Upper lobe of left lung (tissue), 6 donors: ENCODE results near the gene BAZ1B. TPM values are rescaled to one million over a fixed set of nuclear protein-coding genes. Genes with fewer than 3 reads are reported as not detected.
"Not testable (repeated sequence)": the region's sequence is repeated elsewhere in the genome, so short reads cannot be mapped to it uniquely, and the experiment has no call there.

Source experiments
- ATAC-seq, 2 donors: fragments of 200-7000 bp; cut with Tn5 transposase; one replicate each; pipeline ENCODE4 v1.9.1; 2022; ENCODE audit warnings: mild to moderate bottlenecking in 2 of 2, moderate library complexity in 2 of 2; ENCODE audit not compliant: low FRiP score in 2 of 2
- DNase-seq, 2 donors: peaks; one replicate each; pipeline ENCODE4 v3.0.0-alpha.2; 2019 to 2020
- H3K27ac ChIP-seq, 4 donors: fragments of 200-600 bp; sonication (generic); one replicate each; pipeline ENCODE4 v1.5.1; 2016 to 2019
- H3K27me3 ChIP-seq, 4 donors: fragments of 200-600 bp; sonication (generic); one replicate each; pipeline ENCODE4 v1.5.1; 2017 to 2019
- H3K36me3 ChIP-seq, 4 donors: fragments of 200-600 bp; sonication (generic); one replicate each; pipeline ENCODE4 v1.5.1; 2016 to 2019
- H3K4me1 ChIP-seq, 4 donors: fragments of 200-600 bp; sonication (generic); one replicate each; pipeline ENCODE4 v1.5.1; 2018 to 2019
- H3K4me3 ChIP-seq, 4 donors: fragments of 200-600 bp; sonication (generic); one replicate each; pipeline ENCODE4 v1.5.1; 2017 to 2019; ENCODE audit warnings: mild to moderate bottlenecking in 2 of 4, moderate library complexity in 1 of 4
- H3K9me3 ChIP-seq, 4 donors: fragments of 200-600 bp; sonication (generic); one replicate each; pipeline ENCODE4 v1.5.1; 2018 to 2019
- CTCF ChIP-seq, 6 experiments: fragments of 450-650 bp in 4 of 6; fragments of 200-600 bp in 2 of 6; sonication (generic) in 2 of 6; IDR thresholded peaks; one replicate each; pipeline ENCODE4 v1.5.1; 2016 to 2019; ENCODE audit warnings: antibody characterized with exemption in 6 of 6
- EP300 ChIP-seq, 4 donors: sonication (generic); formaldehyde crosslinking; IDR thresholded peaks; one replicate each; pipeline ENCODE4 v1.5.1; 2017; ENCODE audit warnings: antibody characterized with exemption in 4 of 4, control low read depth in 2 of 4
- POLR2A ChIP-seq, 4 donors: fragments of 450-650 bp; IDR thresholded peaks; one replicate each; pipeline ENCODE4 v1.5.1; 2016 to 2017; ENCODE audit warnings: antibody characterized with exemption in 4 of 4, mild to moderate bottlenecking in 2 of 4
- POLR2AphosphoS5 ChIP-seq, 2 donors: sonication (generic); formaldehyde crosslinking; IDR thresholded peaks; one replicate each; pipeline ENCODE4 v1.5.1; 2017; ENCODE audit warnings: antibody characterized with exemption in 2 of 2
- WGBS, 2 donors: methylation state at CpG; one replicate each; pipeline ENCODE4 v1.1.5; 2017 to 2018; 5-methylcytosine and 5-hydroxymethylcytosine counted together
- total RNA-seq, 6 donors: library from RNA; depleted of rRNA in 4 of 6; stranded (reverse); fragments of >200 nt in 4 of 6; gene quantifications; one replicate each; pipeline versions ENCODE4 v1.1.0 to v1.2.1, GENCODE V29; 2016 to 2021
- donor health status: DM: no; HTN: no; CAD: no; lungs with moderate emphysema.
- donor health status: DM: no; HTN: yes; CAD: no; lungs with severe emphysema.

The BAZ1B gene
- total RNA-seq, 6 donors from 2014 or later: 45.8 to 71.4 (median 56.0) TPM

GRCh38 chr7:73569042-73569608 lies 47.0 kb upstream of the BAZ1B start:
- peaks cover 28 to 49% (median 44%) of the 10 kb centered on the region in 4 donors for H3K36me3 ChIP-seq
- peaks cover 3 to 8% (median 5%) of the 10 kb centered on the region in 4 donors for H3K4me1 ChIP-seq
- WGBS, 2 donors: 84 to 86% methylated on average over 5 of the region's 5 CpGs
- H3K9me3 ChIP-seq: no peaks in the 10 kb centered on the region
- TF ChIP-seq POLR2AphosphoS5 (IDR thresholded peaks at IDR 0.05): no peak
- TF ChIP-seq POLR2A (IDR thresholded peaks at IDR 0.05): no peak
- TF ChIP-seq EP300 (IDR thresholded peaks at IDR 0.05): no peak
- no peak for TF ChIP-seq CTCF (IDR thresholded peaks at IDR 0.05)
- ATAC-seq (no peak), DNase-seq (no peak)
- H3K4me3 ChIP-seq: no peak overlapping the region
- no peak overlapping the region for H3K27ac ChIP-seq
- no peaks in the 10 kb centered on the region for H3K27me3 ChIP-seq

- WGBS, 2 donors: 74% methylated on average over 11 to 12 of the region's 12 CpGs
- H3K27me3 ChIP-seq: no peaks in the 10 kb centered on the region
- ATAC-seq (no peak), DNase-seq (no peak)
- no peak overlapping the region for H3K4me3 ChIP-seq
- peaks cover 3 to 8% (median 5%) of the 10 kb centered on the region in 4 donors for H3K4me1 ChIP-seq
- peak overlapping the region in 1 of 4 donors; percentile 15 for H3K27ac ChIP-seq
- no peak for TF ChIP-seq POLR2AphosphoS5 (IDR thresholded peaks at IDR 0.05)
- H3K9me3 ChIP-seq: no peaks in the 10 kb centered on the region
- peaks cover 18 to 39% (median 34%) of the 10 kb centered on the region in 4 donors for H3K36me3 ChIP-seq
Observed at GRCh38 chr7:73567846-73568685, 46.0 kb upstream of the BAZ1B start.

GRCh38 chr7:73567140-73567539 lies 45.0 kb upstream of the BAZ1B start:
- WGBS, 2 donors: 88 to 89% methylated on average over 4 of the region's 4 CpGs

GRCh38 chr7:73566431-73566830 lies 44.3 kb upstream of the BAZ1B start:
- not testable (repeated sequence) for H3K4me1 ChIP-seq, H3K9me3 ChIP-seq, DNase-seq, H3K27me3 ChIP-seq, ATAC-seq
- H3K4me3 ChIP-seq: peak overlapping the region in 3 of 4 donors; percentile 24 to 40 (median 37)
- peak overlapping the region in 3 of 4 donors; percentile 32 to 53 (median 39) for H3K27ac ChIP-seq
- peaks cover 16 to 22% (median 18%) of the 10 kb centered on the region in 4 donors for H3K36me3 ChIP-seq

More at GRCh38 chr7:73567140-73567539, 45.0 kb upstream of the BAZ1B start:
- H3K4me3 ChIP-seq: no peak overlapping the region
- peaks cover 3 to 8% (median 5%) of the 10 kb centered on the region in 4 donors for H3K4me1 ChIP-seq
- no peak for DNase-seq
- H3K27ac ChIP-seq: no peak overlapping the region
- TF ChIP-seq POLR2A (IDR thresholded peaks at IDR 0.05) (no peak), POLR2AphosphoS5 (IDR thresholded peaks at IDR 0.05) (no peak), EP300 (IDR thresholded peaks at IDR 0.05) (no peak), CTCF (IDR thresholded peaks at IDR 0.05) (no peak)
- H3K36me3 ChIP-seq: peaks cover 17 to 30% (median 24%) of the 10 kb centered on the region in 4 donors
- H3K27me3 ChIP-seq: no peaks in the 10 kb centered on the region
- ATAC-seq: no peak
- H3K9me3 ChIP-seq: no peaks in the 10 kb centered on the region

- TF ChIP-seq EP300 (IDR thresholded peaks at IDR 0.05): no peak
- no peak for TF ChIP-seq POLR2AphosphoS5 (IDR thresholded peaks at IDR 0.05)
- no peak for TF ChIP-seq CTCF (IDR thresholded peaks at IDR 0.05)
- no peak for TF ChIP-seq POLR2A (IDR thresholded peaks at IDR 0.05)
- Histone ChIP-seq H3K9me3 (no peaks in the 10 kb centered on the region), H3K27ac (peak overlapping the region in 3 of 4 donors; percentile 32 to 53 (median 39)), H3K4me3 (peak overlapping the region in 3 of 4 donors; percentile 24 to 40 (median 37)), H3K27me3 (no peaks in the 10 kb centered on the region), H3K4me1 (peaks cover 3 to 8% (median 5%) of the 10 kb centered on the region in 4 donors), H3K36me3 (peaks cover 9 to 16% (median 12%) of the 10 kb centered on the region in 4 donors)
- ATAC-seq: no peak
- no peak for DNase-seq
- WGBS, 2 donors: 41 to 43% methylated on average over 7 of the region's 7 CpGs
Observed at GRCh38 chr7:73565675-73566340, 43.7 kb upstream of the BAZ1B start.
